GM12801 (cell line): ENCODE measurements around the gene PMIS2.

Experiments used
- TF ChIP-seq, protein P1 (sequence below): IDR thresholded peaks from one replicate; pipeline ENCODE4 v1.5.1; 2011; ENCODE audit warnings: control low read depth; ENCODE audit not compliant: insufficient read length; ENCODE audit errors: extremely low read depth

Gene PMIS2

DNA sequence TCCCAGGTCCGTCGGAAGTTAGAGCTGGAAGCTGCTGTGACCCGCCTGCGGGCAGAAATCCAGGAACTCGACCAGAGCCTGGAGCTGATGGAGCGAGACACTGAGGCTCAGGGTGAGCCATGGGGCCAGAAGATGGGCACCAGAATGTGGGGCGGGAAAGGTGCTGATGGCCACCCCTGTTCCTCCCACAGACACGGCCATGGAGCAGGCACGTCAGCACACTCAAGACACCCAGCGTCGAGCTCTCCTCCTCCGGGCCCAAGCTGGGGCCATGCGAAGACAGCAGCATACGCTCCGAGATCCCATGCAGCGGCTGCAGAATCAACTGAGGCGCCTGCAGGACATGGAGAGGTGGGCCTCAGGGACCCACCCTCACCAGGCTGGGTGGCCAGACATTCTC, 29.1 kb downstream of the PMIS2 start:
- TF ChIP-seq, protein P1, sequence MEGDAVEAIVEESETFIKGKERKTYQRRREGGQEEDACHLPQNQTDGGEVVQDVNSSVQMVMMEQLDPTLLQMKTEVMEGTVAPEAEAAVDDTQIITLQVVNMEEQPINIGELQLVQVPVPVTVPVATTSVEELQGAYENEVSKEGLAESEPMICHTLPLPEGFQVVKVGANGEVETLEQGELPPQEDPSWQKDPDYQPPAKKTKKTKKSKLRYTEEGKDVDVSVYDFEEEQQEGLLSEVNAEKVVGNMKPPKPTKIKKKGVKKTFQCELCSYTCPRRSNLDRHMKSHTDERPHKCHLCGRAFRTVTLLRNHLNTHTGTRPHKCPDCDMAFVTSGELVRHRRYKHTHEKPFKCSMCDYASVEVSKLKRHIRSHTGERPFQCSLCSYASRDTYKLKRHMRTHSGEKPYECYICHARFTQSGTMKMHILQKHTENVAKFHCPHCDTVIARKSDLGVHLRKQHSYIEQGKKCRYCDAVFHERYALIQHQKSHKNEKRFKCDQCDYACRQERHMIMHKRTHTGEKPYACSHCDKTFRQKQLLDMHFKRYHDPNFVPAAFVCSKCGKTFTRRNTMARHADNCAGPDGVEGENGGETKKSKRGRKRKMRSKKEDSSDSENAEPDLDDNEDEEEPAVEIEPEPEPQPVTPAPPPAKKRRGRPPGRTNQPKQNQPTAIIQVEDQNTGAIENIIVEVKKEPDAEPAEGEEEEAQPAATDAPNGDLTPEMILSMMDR = no peak

DNA sequence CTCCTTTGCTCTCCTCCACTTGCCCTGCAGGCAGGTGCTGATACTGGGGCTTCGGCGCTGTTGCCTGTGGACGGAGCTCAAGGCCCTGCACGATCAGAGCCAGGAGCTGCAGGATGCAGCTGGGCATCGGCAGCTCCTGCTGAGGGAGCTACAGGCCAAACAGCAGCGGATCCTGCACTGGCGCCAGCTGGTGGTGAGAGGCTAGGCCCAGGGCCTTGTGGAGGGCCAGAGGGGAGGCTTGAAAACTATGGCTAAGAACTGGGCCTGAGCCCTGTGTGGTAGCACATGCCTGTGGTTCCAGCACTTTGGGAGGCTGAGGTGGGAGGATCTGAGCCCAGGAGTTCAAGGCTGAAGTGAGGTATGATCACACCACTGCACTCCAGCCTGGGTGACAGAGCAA, 32.9 kb downstream of the PMIS2 start:
- TF ChIP-seq, protein P1 = no peak

DNA sequence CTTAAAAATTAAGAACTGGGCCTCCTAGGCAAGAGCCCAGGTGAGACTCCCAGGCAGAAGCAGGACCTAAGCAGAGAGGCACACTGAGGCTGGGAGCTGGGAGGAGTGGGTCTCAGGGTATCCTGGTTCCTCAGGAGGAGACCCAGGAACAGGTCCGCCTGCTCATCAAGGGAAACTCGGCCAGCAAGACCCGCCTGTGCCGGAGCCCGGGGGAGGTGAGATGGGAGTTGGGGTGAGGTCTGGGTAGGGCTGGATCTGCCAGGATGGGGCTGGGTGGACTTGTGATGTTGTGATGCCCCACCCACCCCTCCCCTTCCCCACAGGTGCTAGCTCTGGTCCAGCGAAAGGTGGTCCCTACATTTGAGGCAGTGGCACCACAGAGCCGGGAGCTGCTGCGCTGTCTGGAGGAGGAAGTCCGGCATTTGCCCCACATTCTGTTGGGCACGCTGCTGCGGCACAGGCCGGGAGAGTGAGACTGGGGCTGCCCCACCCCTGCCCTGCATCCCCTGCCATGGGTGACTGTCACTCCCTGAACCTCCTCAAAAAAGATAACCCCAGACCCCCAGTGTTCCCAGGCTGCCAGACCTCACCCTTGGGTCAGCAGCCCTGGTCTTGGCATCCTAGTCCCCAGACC, 33.4 kb downstream of the PMIS2 start:
- TF ChIP-seq, protein P1 = no peak

DNA sequence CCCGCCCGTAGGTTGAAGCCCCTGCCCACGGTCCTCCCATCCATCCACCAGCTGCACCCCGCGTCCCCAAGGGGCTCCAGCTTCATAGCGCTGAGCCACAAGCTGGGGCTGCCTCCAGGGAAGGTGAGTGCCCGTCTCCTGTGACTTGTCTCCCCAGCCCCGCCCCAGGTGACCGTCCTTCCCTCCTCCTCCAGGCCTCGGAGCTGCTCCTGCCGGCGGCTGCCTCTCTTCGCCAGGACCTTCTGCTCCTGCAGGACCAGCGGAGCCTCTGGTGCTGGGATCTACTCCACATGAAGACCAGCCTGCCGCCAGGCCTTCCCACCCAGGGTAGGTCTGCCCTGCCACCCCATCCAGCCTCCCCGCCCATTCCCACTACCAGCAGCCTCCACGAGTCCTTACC, 34.0 kb downstream of the PMIS2 start:
- TF ChIP-seq, protein P1 = no peak

DNA sequence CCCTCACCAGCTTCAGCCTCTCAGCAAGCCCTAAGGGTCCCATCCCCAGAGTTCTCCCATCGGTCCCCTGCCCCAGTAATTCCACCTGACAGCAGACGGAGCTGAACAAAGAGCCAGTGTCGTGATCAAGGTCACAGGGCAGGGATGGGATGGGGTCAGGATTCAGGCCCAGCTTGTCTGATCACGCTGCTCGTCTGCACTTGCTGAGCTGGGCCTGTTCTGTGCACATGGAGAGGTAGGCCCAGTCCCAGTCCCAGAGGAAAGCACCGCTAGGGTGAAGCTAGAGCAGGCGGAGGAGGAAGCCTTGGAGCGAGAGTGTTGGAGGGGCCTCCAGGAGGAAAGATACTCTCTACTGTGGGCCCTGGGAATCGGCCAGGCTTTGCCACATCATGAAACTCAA, 35.7 kb downstream of the PMIS2 start:
- TF ChIP-seq, protein P1 = no peak

DNA sequence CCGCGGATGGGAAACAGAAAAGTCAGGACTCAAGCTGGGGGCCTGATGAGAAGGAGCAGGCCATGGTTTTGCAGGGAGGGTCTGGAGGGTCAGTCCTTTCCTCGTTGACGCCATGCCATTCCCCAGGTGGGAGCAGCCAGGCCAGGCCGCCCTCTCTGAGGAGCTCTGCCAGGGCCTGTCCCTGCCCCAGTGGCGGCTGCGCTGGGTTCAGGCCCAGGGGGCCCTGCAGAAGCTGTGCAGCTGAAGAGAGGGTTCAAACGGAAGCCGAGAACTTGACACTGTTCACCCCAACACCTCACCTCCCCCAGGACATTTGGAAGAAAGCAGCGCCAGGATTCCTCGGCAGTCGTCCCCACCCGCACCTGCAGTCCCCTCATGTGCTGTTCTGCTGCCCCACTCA, 36.8 kb downstream of the PMIS2 start:
- TF ChIP-seq, protein P1 = no peak

DNA sequence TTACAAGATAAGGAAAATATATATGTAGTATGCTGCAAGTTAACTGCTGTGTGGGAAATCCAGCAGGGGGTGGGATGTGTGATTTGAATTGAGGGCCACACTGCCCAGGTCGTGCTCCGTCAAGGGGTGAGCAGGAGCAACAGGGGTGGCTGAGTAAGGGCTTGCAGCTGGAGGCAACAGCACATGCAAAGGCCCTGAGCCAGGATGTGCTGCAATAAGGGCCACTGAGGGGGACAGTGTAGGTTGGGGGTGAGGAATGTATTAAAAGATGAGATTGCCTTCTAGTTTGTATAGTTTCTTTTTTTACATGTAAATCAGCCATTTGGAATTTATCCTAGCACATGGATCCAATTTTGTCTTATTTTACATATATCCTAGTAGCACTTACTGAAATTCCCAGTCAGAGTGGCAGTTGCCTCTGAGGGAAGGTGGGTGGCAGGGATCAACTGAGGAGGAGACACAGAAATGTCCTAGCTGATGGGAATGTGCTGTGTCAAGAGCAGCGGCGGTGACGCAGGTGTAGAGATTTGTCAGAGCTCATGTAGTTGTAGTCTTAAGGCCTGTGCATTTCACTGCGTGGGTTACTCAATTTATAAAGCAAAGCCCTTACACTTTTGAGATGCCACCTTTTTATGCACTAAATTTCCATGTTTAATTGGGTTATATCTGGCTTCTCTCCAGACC, 37.5 kb downstream of the PMIS2 start:
- TF ChIP-seq, protein P1 = no peak
